AG10803 (cell line): ENCODE measurements around the gene ANKS1A.

Experiments
- DNase-seq: peaks from one replicate; pipeline ENCODE4 v3.0.0; 2010; ENCODE audit warnings: low read depth
- H3K4me3 ChIP-seq: 2 replicates; pipeline ENCODE4 v1.5.1; 2011; ENCODE audit warnings: mild to moderate bottlenecking, low read length, control low read depth
- CTCF ChIP-seq: conservative IDR thresholded peaks from 2 replicates; pipeline ENCODE4 v1.5.1; 2011; ENCODE audit warnings: mild to moderate bottlenecking, low read length, control low read depth, inconsistent platforms

ANKS1A gene

GRCh38 chr6:35016502-35017321 lies 127.7 kb downstream of the ANKS1A start:
- no peak for TF ChIP-seq CTCF
- peak overlapping the region; percentile 24 for H3K4me3 ChIP-seq
- DNase-seq: peak; percentile 58

- peak; percentile 26 for DNase-seq
- peak overlapping the region; percentile 24 for H3K4me3 ChIP-seq
- peak; percentile 8; the same call in 1 of the 2 replicates for TF ChIP-seq CTCF
These were observed 128.5 kb downstream of the ANKS1A start for GRCh38 chr6:35017411-35018181.

- no peak for DNase-seq
- no peak for TF ChIP-seq CTCF
- H3K4me3 ChIP-seq: no peak overlapping the region
These were observed 129.1 kb downstream of the ANKS1A start for GRCh38 chr6:35018182-35018519.

GRCh38 chr6:35018746-35019145 lies 129.7 kb downstream of the ANKS1A start:
- TF ChIP-seq CTCF: no peak
- H3K4me3 ChIP-seq: no peak overlapping the region
- DNase-seq: no peak

- no peak for TF ChIP-seq CTCF
- DNase-seq: no peak
- H3K4me3 ChIP-seq: no peak overlapping the region
These were observed 130.1 kb downstream of the ANKS1A start for GRCh38 chr6:35019171-35019570.

GRCh38 chr6:35019831-35020230 lies 130.8 kb downstream of the ANKS1A start:
- no peak overlapping the region for H3K4me3 ChIP-seq
- no peak for DNase-seq
- TF ChIP-seq CTCF: no peak

- DNase-seq: no peak
- H3K4me3 ChIP-seq: no peak overlapping the region
- TF ChIP-seq CTCF: no peak
These were observed 131.9 kb downstream of the ANKS1A start for GRCh38 chr6:35021004-35021403.
